Loucy (cell line): ENCODE measurements around the gene LILRB3.

Source experiments
- H2AFZ ChIP-seq: fragments of 200-600 bp; sonication (generic); 2 replicates; pipeline ENCODE4 v1.6.0; 2016; ENCODE audit warnings: antibody characterized with exemption, mild to moderate bottlenecking, low read length, moderate library complexity
- H3F3A ChIP-seq: fragments of 200-600 bp; 2 replicates; pipeline ENCODE4 v1.6.0; 2016; ENCODE audit warnings: antibody characterized with exemption, low read depth, mild to moderate bottlenecking
- H3K27me3 ChIP-seq: fragments of 200-600 bp; sonication (generic); 2 replicates; pipeline ENCODE4 v1.6.1; 2014; ENCODE audit warnings: low read length, mild to moderate bottlenecking; ENCODE audit not compliant: insufficient read depth, poor library complexity, severe bottlenecking
- H3K36me3 ChIP-seq: fragments of 200-600 bp; sonication (generic); 2 replicates; pipeline ENCODE4 v1.6.1; 2016; ENCODE audit warnings: low read length; ENCODE audit not compliant: insufficient read depth
- H3K4me1 ChIP-seq: fragments of 200-600 bp; sonication (generic); 2 replicates; pipeline ENCODE4 v1.5.1; 2014; ENCODE audit warnings: low read length, mild to moderate bottlenecking; ENCODE audit not compliant: insufficient read depth, poor library complexity, severe bottlenecking
- H3K4me2 ChIP-seq: fragments of 200-600 bp; sonication (generic); 2 replicates; pipeline ENCODE4 v1.6.0; 2014; ENCODE audit warnings: antibody characterized with exemption, low read length, low read depth, mild to moderate bottlenecking; ENCODE audit not compliant: poor library complexity, severe bottlenecking
- H3K4me3 ChIP-seq: fragments of 200-600 bp; sonication (generic); 2 replicates; pipeline ENCODE4 v1.5.1; 2014; ENCODE audit warnings: low read length, mild to moderate bottlenecking, mixed read lengths; ENCODE audit not compliant: poor library complexity, severe bottlenecking
- H3K79me2 ChIP-seq: fragments of 200-600 bp; sonication (generic); 2 replicates; pipeline ENCODE4 v1.6.1; 2014; ENCODE audit warnings: low read length; ENCODE audit not compliant: insufficient read depth
- H3K9ac ChIP-seq: fragments of 200-600 bp; sonication (generic); 2 replicates; pipeline ENCODE4 v1.6.0; 2014; ENCODE audit warnings: mild to moderate bottlenecking, low read depth, low read length, moderate library complexity; ENCODE audit not compliant: poor library complexity, severe bottlenecking
- H3K9me2 ChIP-seq: fragments of 200-600 bp; sonication (generic); replicated peaks from 2 replicates; pipeline ENCODE4 v1.6.1; 2016; ENCODE audit warnings: low read depth, low read length, mixed read lengths
- H3K9me3 ChIP-seq: fragments of 200-600 bp; sonication (generic); 2 replicates; pipeline ENCODE4 v1.6.1; 2014; ENCODE audit warnings: mild to moderate bottlenecking, antibody characterized with exemption, low read length, low read depth; ENCODE audit not compliant: insufficient read depth
- H4K20me1 ChIP-seq: fragments of 200-600 bp; sonication (generic); 2 replicates; pipeline ENCODE4 v1.6.0; 2014; ENCODE audit warnings: antibody characterized with exemption, low read length, mild to moderate bottlenecking; ENCODE audit not compliant: insufficient read depth, poor library complexity, severe bottlenecking
- EZH2phosphoT487 ChIP-seq: fragments of 200-600 bp; IDR thresholded peaks from 2 replicates; pipeline ENCODE4 v1.6.1; 2018; ENCODE audit warnings: antibody characterized with exemption, mild to moderate bottlenecking, moderate library complexity, borderline replicate concordance
- TF ChIP-seq, protein P1 (sequence below): fragments of 200-600 bp; sonication (generic); conservative IDR thresholded peaks from 2 replicates; pipeline ENCODE4 v1.5.1; 2014; ENCODE audit warnings: mild to moderate bottlenecking, antibody characterized with exemption, low read length

Gene LILRB3

DNA sequence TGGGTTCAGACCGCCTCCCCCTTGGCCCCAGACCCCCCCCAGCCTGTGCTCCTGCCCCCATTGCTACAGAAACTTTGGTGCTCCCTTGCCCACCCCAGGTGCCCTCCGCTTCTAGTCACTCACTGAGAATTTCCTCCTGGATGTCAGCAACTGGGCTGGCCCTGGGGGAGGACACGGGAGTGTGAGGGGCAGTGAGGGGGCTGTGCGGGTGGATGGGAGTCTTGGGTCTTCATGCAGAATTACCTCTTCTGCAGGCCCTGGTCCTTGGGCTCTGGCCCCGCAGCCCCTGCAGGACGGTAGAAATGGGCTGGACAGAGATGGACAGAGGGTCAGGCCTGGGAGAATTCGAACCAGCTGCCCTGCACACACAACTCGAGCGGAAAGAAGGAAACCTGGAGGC is 29.4 kb upstream of the LILRB3 start:
- H3K79me2 ChIP-seq: no peaks in the 10 kb centered on the region

DNA sequence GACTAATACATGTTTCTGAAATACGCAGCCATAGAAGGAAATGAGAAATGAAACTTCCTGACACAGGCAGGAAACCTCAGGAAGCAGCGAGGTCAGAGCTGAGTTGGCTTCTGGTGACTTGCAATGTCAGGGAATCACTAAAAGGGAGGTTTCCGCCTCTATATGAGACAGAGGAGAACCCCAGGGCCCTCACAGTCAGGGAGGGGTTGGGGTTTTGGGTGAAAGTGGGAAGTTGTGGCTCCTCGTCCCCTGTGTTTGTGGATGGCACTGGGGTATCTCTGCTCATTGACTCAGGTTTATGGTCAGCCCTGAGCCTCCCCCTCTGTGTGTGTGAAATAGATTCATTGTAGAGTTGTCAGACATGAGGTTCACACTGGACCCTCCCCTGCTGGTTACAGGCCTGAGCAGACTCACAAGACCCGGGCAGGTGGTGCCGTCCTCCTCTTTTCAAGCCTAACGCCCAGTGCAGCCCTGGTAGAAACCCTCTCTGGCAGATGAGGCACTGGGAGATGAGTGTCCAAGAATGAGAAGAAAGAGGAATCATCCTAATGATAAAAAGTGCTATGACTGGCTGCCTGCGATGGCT is 25.3 kb upstream of the LILRB3 start:
- no peaks in the 10 kb centered on the region for H3K36me3 ChIP-seq
- H3K27me3 ChIP-seq: no peaks in the 10 kb centered on the region
- peak overlapping the region; percentile 69 for H3K4me2 ChIP-seq
- H3K9ac ChIP-seq: peak overlapping the region; percentile 51
- H3K9me3 ChIP-seq: no peaks in the 10 kb centered on the region
- no peaks in the 10 kb centered on the region for H3K79me2 ChIP-seq
- peak overlapping the region; percentile 82 for H2AFZ ChIP-seq
- H3K4me3 ChIP-seq: peak overlapping the region; percentile 56
- TF ChIP-seq EZH2phosphoT487: no peak
- TF ChIP-seq, protein P1, sequence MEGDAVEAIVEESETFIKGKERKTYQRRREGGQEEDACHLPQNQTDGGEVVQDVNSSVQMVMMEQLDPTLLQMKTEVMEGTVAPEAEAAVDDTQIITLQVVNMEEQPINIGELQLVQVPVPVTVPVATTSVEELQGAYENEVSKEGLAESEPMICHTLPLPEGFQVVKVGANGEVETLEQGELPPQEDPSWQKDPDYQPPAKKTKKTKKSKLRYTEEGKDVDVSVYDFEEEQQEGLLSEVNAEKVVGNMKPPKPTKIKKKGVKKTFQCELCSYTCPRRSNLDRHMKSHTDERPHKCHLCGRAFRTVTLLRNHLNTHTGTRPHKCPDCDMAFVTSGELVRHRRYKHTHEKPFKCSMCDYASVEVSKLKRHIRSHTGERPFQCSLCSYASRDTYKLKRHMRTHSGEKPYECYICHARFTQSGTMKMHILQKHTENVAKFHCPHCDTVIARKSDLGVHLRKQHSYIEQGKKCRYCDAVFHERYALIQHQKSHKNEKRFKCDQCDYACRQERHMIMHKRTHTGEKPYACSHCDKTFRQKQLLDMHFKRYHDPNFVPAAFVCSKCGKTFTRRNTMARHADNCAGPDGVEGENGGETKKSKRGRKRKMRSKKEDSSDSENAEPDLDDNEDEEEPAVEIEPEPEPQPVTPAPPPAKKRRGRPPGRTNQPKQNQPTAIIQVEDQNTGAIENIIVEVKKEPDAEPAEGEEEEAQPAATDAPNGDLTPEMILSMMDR: no peak
- H3F3A ChIP-seq: no peaks in the 10 kb centered on the region
- peaks cover 12% of the 10 kb centered on the region for H3K4me1 ChIP-seq
- no peaks in the 10 kb centered on the region for H3K9me2 ChIP-seq
- H4K20me1 ChIP-seq: no peaks in the 10 kb centered on the region

More for the DNA sequence above, 29.4 kb upstream of the LILRB3 start:
- no peaks in the 10 kb centered on the region for H3F3A ChIP-seq
- no peaks in the 10 kb centered on the region for H3K27me3 ChIP-seq
- no peak overlapping the region for H3K4me2 ChIP-seq
- no peaks in the 10 kb centered on the region for H4K20me1 ChIP-seq
- no peaks in the 10 kb centered on the region for H3K36me3 ChIP-seq
- no peaks in the 10 kb centered on the region for H3K9me3 ChIP-seq
- H3K9ac ChIP-seq: no peak overlapping the region
- H3K9me2 ChIP-seq: no peaks in the 10 kb centered on the region
- H3K4me3 ChIP-seq: no peak overlapping the region
- peaks cover 12% of the 10 kb centered on the region for H3K4me1 ChIP-seq
- TF ChIP-seq, protein P1: no peak
- TF ChIP-seq EZH2phosphoT487: no peak
- no peak overlapping the region for H2AFZ ChIP-seq

DNA sequence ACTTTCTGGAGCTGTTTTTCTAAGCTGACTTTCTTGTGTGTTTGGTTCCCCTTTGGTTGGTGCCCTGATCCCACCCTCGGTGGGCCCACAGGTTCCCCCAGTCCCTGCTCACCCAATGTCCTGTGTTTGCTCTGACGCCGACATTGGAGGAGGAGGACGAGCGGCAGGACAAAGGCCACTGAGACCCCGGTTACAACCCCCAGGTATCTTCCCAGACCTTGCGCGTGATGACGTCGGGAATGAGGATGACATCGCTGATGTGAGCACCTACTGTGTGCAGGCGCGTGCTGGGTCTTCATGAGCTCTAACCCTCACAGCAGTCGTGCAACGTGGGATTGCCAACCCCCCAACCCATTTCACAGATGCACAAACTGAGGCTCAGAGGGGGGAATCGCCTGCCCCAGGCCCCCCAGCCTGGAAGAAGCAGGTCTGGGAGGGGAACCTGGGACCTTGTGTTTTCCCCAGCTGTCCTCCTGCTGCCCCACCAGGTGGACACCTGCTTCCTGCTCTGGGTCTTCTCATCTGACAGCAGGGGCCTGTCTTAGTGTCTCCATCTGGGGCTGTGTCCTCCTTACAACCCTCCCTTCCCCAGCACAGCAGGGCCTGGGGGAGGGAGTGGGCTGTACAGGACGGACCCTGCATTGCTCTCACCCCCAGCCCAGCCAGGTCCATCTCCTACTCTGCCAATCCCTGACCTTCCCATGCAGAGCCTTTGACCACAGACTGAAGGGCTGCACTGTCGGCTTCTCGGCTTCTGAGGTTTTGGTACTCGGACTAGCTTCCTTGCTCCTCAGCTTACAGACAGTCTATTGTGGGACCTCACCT is 24.5 kb upstream of the LILRB3 start:
- Histone ChIP-seq H3K9ac (peak overlapping the region; percentile 51), H3K79me2 (no peaks in the 10 kb centered on the region), H4K20me1 (no peaks in the 10 kb centered on the region), H2AFZ (peak overlapping the region; percentile 82), H3K4me2 (peak overlapping the region; percentile 69), H3K36me3 (no peaks in the 10 kb centered on the region), H3K4me3 (peak overlapping the region; percentile 56), H3K9me3 (no peaks in the 10 kb centered on the region), H3K9me2 (no peaks in the 10 kb centered on the region), H3K4me1 (peaks cover 12% of the 10 kb centered on the region), H3K27me3 (no peaks in the 10 kb centered on the region), H3F3A (no peaks in the 10 kb centered on the region)
- TF ChIP-seq, protein P1: no peak
- no peak for TF ChIP-seq EZH2phosphoT487
